Activated CD8-positive, alpha-beta memory T cell treated with anti-CD3 and anti-CD28 coated beads, Interleukin-2, amount 50 U/mL, for 48 hours (primary cell): Measurements from ENCODE around the gene ASIC4.

ENCODE experiments used
- DNase-seq: peaks from one replicate; pipeline ENCODE4 v3.0.0-alpha.2; 2020

Gene ASIC4

DNA sequence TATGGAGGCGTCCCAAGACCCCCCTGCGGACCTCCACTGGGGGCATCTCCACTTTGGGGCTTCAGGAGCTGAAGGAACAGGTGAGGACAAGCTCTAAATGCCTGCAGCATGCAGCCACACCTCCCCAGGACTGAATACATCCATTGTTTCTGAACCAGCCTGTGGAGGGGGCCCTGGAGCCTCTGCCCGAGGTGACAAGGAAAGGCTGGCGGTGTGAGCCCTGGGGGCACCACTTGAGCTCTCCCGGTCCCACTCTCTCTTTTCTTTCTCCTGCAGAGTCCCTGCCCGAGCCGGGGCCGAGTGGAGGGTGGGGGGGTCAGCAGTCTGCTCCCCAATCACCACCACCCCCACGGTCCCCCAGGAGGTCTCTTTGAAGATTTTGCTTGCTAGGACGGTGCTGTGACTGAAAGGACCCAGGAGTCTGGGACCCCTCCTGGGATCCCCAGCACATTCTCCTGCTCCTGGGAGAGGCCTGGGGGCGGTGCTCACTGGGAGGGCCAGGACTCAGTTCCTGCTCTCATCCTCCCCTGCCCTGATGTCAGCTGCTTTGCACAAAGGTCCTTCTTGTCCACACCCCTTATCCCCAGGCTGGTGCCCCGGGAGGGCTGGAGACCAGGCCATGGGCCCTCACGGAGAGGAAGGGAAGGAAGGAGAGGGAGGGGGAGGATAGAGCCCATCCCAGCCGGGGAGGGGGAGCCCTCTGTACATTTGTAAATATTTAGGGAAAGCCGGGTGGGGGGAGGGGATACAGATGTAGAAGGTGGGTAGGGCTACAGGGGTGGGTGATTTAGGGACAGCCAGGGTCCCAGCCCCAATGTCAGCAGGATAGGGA lies 23.6 kb downstream of the ASIC4 start:
- DNase-seq = no peak

DNA sequence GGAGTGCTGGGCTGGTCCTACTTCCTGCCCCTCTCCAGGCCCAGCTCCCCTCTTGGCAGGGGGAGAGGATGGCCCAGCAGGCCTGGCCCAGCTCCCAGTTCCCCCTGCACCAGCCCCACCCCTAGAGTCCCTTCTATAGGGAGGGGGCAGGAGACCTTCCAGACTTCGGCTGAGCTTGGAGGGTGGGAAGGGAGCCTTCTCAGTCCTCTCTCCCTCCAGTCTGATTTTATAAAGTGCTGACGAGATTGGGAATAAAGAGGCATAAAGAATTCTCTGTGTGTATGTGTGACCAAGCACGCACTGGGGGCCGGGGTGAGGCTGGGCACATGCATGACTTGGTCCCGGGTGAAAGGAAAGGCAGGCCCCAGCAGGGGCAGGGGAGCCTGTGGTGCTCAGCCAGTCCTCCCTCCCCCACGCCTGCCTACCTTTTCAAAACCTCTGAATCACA lies 24.2 kb downstream of the ASIC4 start:
- no peak for DNase-seq

DNA sequence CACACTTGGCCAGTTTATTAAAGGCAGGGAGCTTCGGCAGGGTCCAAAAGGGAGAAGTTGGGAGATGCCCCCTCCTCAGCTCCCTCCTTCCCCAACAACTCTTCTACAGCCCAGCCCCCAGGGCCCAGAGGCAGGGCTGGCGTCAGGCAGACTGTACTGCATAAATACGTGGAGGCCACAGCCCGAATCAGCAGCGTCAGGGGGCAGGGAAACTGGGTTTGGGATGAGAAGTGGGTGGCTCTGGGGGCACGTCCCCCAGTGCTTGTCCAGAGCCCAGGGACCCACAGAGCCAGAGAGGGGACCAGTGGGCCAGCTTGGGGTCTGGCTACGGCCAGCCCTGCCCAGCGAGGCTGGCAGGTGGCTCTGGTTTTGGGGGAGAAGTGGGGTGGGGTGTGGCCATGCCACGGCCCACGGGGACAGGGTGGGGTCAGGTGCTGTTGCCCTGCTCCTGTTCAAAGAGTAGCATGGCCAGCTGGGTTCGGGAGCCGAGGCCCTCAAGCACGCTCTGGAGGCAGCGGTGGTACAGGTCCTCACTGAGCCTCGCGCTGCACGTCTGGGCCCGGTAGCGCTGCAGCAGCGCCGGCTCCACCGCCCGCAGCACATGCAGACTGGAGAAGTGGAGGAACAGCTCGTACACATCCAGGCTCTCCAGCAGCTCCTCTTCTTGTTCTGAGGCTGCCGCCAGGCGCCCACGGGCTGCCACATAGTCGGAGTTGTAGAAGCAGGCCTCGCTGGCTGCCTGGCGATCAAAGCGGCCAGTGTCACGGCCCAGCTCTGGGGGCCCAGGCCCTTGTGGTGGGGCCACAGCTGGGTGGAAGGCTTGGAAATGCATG lies 24.9 kb downstream of the ASIC4 start:
- DNase-seq = no peak

GRCh38 chr2:219539926-219540678 lies 25.8 kb downstream of the ASIC4 start:
- no peak for DNase-seq

GRCh38 chr2:219540784-219541504 lies 26.7 kb downstream of the ASIC4 start:
- no peak for DNase-seq

GRCh38 chr2:219541611-219542180 lies 27.4 kb downstream of the ASIC4 start:
- peak; percentile 95 for DNase-seq

- no peak for DNase-seq
Observed at GRCh38 chr2:219542931-219543595, 28.8 kb downstream of the ASIC4 start.

GRCh38 chr2:219543596-219544358 lies 29.5 kb downstream of the ASIC4 start, which contains the start of the genes CHPF and TMEM198:
Gene CHPF (minus strand): TSS chr2:219543809. CDS start chr2:219543538, 271 bp downstream.
Gene TMEM198 (plus strand): TSS chr2:219544028. CDS start chr2:219544728, 700 bp downstream.
- peak; percentile 95 for DNase-seq

DNA sequence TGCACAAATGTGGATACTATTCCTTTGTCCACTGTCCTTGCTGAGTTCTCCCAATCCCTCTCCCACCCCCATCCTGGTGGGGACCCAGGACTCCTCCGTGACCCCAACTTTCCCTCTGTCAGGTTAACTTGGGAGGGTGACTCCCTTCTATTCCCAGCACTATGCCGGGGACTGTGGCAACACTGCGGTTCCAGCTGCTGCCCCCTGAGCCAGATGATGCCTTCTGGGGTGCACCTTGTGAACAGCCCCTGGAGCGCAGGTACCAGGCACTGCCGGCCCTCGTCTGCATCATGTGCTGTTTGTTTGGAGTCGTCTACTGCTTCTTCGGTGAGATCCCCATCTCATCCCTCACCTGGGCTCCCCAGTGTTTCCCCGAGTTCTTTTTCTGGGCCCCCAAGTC lies 30.3 kb downstream of the ASIC4 start:
- no peak for DNase-seq

GRCh38 chr2:219545295-219545942 lies 31.1 kb downstream of the ASIC4 start:
- no peak for DNase-seq

GRCh38 chr2:219545943-219546352 lies 31.7 kb downstream of the ASIC4 start:
- no peak for DNase-seq

DNA sequence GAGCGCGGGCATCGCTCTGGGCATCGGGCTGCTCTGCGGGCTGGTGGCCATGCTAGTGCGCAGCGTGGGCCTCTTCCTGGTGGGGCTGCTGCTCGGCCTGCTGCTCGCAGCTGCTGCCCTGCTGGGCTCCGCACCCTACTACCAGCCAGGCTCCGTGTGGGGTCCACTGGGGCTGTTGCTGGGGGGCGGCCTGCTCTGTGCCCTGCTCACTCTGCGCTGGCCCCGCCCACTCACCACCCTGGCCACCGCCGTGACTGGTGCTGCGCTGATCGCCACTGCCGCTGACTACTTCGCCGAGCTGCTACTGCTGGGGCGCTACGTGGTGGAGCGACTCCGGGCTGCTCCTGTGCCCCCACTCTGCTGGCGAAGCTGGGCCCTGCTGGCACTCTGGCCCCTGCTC lies 33.3 kb downstream of the ASIC4 start:
- no peak for DNase-seq

DNA sequence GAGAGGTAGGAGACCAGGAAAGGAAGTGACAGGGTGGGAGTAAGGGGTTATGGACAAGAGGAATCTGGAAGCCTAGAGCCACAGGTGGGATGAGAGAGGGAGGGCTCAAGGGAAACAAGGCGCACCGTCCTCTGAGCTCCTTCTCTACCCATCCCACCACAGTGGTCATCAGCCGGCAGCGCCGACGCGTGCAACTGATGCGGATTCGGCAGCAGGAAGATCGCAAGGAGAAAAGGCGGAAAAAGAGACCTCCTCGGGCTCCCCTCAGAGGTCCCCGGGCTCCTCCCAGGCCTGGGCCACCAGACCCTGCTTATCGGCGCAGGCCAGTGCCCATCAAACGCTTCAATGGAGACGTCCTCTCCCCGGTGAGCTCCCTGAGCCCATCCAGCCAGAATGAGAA lies 34.7 kb downstream of the ASIC4 start:
- no peak for DNase-seq

GRCh38 chr2:219549619-219550018 lies 35.3 kb downstream of the ASIC4 start:
- DNase-seq = no peak

GRCh38 chr2:219551441-219552381 lies 37.4 kb downstream of the ASIC4 start:
- DNase-seq = no peak

GRCh38 chr2:219552382-219553167 lies 38.3 kb downstream of the ASIC4 start:
- peak; percentile 90 for DNase-seq

- no peak for DNase-seq
Observed at GRCh38 chr2:219553168-219553417, 38.8 kb downstream of the ASIC4 start.

DNA sequence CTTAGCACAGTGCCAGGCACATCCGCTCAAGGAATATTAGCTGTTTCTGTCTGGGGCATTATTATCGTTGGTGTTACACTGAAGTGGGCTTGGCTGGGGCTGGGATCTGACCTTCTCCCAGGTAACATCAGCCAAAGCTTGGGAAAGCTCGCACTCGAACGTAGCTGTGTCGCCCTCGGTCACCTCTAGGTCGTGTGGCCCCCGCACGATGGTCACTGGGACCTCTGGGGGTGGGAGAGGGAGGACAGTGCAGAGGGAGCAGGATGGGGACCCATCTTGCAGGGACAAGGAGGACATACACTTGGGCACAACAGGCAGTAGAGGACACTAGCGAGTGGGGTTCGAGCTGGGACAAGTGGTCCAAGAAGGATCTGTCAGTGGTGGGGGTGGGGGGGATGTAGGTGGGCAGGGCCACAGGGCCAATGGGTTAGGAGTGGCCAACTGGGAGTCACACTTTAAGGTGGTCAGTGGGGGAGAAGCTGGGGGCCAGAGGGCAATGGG lies 39.2 kb downstream of the ASIC4 start:
- DNase-seq = no peak
